Panc1 (cell line): Measurements from ENCODE around the gene HLA-A. TPM values are rescaled to one million over a fixed set of nuclear protein-coding genes. Genes with fewer than 3 reads are reported as not detected.
A peak's percentile ranks its signal among the peaks of the same experiment; 100 is the strongest.

ENCODE experiments used
- ATAC-seq: fragments of 200-7000 bp; cut with Tn5 transposase; 2 replicates; pipeline ENCODE4 v1.9.1; 2020; ENCODE audit warnings: mild to moderate bottlenecking, moderate library complexity
- BruUV-seq: library from RNA; stranded (reverse); fragments of 400-500 nt; replicated peaks from 2 replicates; lab custom pipeline; 2021; lab: Mats Ljungman, UMichigan
- CTCF ChIA-PET: fragments of 300-600 bp; sonication (Branson Sonifier 250); formaldehyde crosslinking; loops from one replicate; lab custom pipeline; 2022; ENCODE audit warnings: antibody characterized with exemption; lab: Charles Lee
- POLR2A ChIA-PET: fragments of 300-600 bp; sonication (Branson Sonifier 250); formaldehyde crosslinking; loops from one replicate; lab custom pipeline; 2022; ENCODE audit warnings: antibody characterized with exemption; lab: Charles Lee
- DNase-seq: peaks from one replicate; pipeline ENCODE4 v3.0.0-alpha.2; 2010; ENCODE audit warnings: low read depth, low spot score
- H3K27ac ChIP-seq: 2 replicates; pipeline ENCODE4 v1.5.1; 2011; ENCODE audit warnings: mild to moderate bottlenecking, low read length, inconsistent platforms
- H3K27me3 ChIP-seq: fragments of 200-500 bp; sonication (Bioruptor generic); 2 replicates; pipeline ENCODE4 v1.6.0; 2014; ENCODE audit warnings: low read length, inconsistent platforms; ENCODE audit not compliant: control insufficient read depth, insufficient read depth
- H3K36me3 ChIP-seq: fragments of 200-500 bp; sonication (Bioruptor generic); 2 replicates; pipeline ENCODE4 v1.5.1; 2014; ENCODE audit warnings: inconsistent platforms, mild to moderate bottlenecking, low read length, moderate library complexity; ENCODE audit not compliant: control insufficient read depth, insufficient read depth
- H3K4me1 ChIP-seq: 2 replicates; pipeline ENCODE4 v1.5.1; 2011; ENCODE audit warnings: inconsistent platforms, mild to moderate bottlenecking, low read length, moderate library complexity; ENCODE audit not compliant: control insufficient read depth, insufficient read depth
- H3K4me3 ChIP-seq, 2 experiments: 2 replicates each; pipeline ENCODE4 v1.5.1; 2011 to 2012; ENCODE audit warnings: low read depth in 2 of 2, low read length in 2 of 2, mild to moderate bottlenecking in 2 of 2, inconsistent platforms in 1 of 2, moderate library complexity in 1 of 2
- H3K9me3 ChIP-seq: fragments of 200-500 bp; sonication (Bioruptor generic); 2 replicates; pipeline ENCODE4 v1.5.1; 2014; ENCODE audit warnings: low read depth, mild to moderate bottlenecking, inconsistent platforms, low read length, moderate library complexity; ENCODE audit not compliant: control insufficient read depth, insufficient read depth
- POLR2AphosphoS5 ChIP-seq: IDR thresholded peaks from 2 replicates; pipeline ENCODE4 v1.6.1; 2012; ENCODE audit warnings: mild to moderate bottlenecking, low read depth, low read length, moderate library complexity
- SIN3A ChIP-seq: IDR thresholded peaks from 2 replicates; pipeline ENCODE4 v1.6.1; 2012; ENCODE audit warnings: low read depth, mild to moderate bottlenecking, low read length, moderate library complexity, borderline replicate concordance; ENCODE audit not compliant: insufficient read depth
- TCF7L2 ChIP-seq: IDR thresholded peaks from 2 replicates; pipeline ENCODE4 v1.6.1; 2011; ENCODE audit warnings: mild to moderate bottlenecking, low read depth, low read length, inconsistent platforms
- in situ Hi-C: cut with HindIII; loops from 2 replicates; pipeline ENCODE4 v1.10.0; 2016; ENCODE audit warnings: low sequenced_read_pairs, low pct_unique_long_range_greater_than_20kb
- intact Hi-C: fragments of 100-400 bp; cut with micrococcal nuclease; formaldehyde crosslinking; loops from one replicate; pipeline ENCODE4 v1.10.0; 2022; ENCODE audit not compliant: unreplicated experiment
- total RNA-seq: library from RNA; stranded (reverse); gene quantifications from one replicate; pipeline ENCODE4 v1.2.1, GENCODE V29; 2021; ENCODE audit not compliant: unreplicated experiment
- TF ChIP-seq, protein P1 (sequence below): fragments of 450-650 bp; IDR thresholded peaks from 2 replicates; pipeline ENCODE4 v1.5.1; 2017; ENCODE audit warnings: mild to moderate bottlenecking
- TF ChIP-seq, protein P2 (sequence below), 2 experiments: IDR thresholded peaks; 2 replicates each; pipeline ENCODE4 v1.6.1; 2011 to 2012; ENCODE audit warnings: low read depth in 2 of 2, control low read depth in 1 of 2, low read length in 1 of 2, mild to moderate bottlenecking in 1 of 2, moderate library complexity in 1 of 2; ENCODE audit not compliant: insufficient read depth in 1 of 2

Gene HLA-A
- total RNA-seq, 1 experiment from 2014 or later: 397 TPM

DNA sequence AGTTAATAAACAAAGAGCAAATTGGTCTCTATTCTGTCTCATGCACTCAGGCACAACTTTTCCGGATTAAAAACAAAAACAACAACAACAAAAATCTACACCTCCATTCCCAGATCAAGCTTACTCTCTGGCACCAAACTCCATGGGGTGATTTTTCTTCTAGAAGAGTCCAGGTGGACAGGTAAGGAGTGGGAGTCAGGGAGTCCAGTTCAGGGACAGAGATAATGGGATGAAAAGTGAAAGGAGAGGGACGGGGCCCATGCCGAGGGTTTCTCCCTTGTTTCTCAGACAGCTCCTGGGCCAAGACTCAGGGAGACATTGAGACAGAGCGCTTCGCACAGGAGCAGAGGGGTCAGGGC lies 437 bp upstream of the HLA-A start:
- in situ Hi-C loops: no loop called here
- POLR2A ChIA-PET: interaction anchor here (0.7 kb wide), 1 partner anchor 926 kb away, joined by 13 read pairs; no protein-coding TSS in a partner anchor

DNA sequence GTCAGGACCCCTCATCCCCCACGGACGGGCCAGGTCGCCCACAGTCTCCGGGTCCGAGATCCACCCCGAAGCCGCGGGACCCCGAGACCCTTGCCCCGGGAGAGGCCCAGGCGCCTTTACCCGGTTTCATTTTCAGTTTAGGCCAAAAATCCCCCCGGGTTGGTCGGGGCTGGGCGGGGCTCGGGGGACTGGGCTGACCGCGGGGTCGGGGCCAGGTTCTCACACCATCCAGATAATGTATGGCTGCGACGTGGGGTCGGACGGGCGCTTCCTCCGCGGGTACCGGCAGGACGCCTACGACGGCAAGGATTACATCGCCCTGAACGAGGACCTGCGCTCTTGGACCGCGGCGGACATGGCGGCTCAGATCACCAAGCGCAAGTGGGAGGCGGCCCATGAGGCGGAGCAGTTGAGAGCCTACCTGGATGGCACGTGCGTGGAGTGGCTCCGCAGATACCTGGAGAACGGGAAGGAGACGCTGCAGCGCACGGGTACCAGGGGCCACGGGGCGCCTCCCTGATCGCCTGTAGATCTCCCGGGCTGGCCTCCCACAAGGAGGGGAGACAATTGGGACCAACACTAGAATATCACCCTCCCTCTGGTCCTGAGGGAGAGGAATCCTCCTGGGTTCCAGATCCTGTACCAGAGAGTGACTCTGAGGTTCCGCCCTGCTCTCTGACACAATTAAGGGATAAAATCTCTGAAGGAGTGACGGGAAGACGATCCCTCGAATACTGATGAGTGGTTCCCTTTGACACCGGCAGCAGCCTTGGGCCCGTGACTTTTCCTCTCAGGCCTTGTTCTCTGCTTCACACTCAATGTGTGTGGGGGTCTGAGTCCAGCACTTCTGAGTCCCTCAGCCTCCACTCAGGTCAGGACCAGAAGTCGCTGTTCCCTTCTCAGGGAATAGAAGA lies 978 bp downstream of the HLA-A start:
- ATAC-seq: peak; percentile 9; the same call in 1 of the 2 replicates
- TF ChIP-seq TCF7L2 (no peak), POLR2AphosphoS5 (no peak), SIN3A (no peak)
- TF ChIP-seq, protein P1, sequence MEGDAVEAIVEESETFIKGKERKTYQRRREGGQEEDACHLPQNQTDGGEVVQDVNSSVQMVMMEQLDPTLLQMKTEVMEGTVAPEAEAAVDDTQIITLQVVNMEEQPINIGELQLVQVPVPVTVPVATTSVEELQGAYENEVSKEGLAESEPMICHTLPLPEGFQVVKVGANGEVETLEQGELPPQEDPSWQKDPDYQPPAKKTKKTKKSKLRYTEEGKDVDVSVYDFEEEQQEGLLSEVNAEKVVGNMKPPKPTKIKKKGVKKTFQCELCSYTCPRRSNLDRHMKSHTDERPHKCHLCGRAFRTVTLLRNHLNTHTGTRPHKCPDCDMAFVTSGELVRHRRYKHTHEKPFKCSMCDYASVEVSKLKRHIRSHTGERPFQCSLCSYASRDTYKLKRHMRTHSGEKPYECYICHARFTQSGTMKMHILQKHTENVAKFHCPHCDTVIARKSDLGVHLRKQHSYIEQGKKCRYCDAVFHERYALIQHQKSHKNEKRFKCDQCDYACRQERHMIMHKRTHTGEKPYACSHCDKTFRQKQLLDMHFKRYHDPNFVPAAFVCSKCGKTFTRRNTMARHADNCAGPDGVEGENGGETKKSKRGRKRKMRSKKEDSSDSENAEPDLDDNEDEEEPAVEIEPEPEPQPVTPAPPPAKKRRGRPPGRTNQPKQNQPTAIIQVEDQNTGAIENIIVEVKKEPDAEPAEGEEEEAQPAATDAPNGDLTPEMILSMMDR: no peak
- TF ChIP-seq, protein P2, sequence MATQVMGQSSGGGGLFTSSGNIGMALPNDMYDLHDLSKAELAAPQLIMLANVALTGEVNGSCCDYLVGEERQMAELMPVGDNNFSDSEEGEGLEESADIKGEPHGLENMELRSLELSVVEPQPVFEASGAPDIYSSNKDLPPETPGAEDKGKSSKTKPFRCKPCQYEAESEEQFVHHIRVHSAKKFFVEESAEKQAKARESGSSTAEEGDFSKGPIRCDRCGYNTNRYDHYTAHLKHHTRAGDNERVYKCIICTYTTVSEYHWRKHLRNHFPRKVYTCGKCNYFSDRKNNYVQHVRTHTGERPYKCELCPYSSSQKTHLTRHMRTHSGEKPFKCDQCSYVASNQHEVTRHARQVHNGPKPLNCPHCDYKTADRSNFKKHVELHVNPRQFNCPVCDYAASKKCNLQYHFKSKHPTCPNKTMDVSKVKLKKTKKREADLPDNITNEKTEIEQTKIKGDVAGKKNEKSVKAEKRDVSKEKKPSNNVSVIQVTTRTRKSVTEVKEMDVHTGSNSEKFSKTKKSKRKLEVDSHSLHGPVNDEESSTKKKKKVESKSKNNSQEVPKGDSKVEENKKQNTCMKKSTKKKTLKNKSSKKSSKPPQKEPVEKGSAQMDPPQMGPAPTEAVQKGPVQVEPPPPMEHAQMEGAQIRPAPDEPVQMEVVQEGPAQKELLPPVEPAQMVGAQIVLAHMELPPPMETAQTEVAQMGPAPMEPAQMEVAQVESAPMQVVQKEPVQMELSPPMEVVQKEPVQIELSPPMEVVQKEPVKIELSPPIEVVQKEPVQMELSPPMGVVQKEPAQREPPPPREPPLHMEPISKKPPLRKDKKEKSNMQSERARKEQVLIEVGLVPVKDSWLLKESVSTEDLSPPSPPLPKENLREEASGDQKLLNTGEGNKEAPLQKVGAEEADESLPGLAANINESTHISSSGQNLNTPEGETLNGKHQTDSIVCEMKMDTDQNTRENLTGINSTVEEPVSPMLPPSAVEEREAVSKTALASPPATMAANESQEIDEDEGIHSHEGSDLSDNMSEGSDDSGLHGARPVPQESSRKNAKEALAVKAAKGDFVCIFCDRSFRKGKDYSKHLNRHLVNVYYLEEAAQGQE (IDR thresholded peaks at IDR 0.05; ENCODE audit: insufficient read depth in 1 of 2, low read depth in 2 of 2, low read length in 1 of 2): no peak
- no TSS peak for BruUV-seq
- no peaks in the 10 kb centered on the region for H3K27me3 ChIP-seq
- ChIA-PET CTCF (no interaction called here), POLR2A (no interaction called here)
- no peaks in the 10 kb centered on the region for H3K36me3 ChIP-seq
- no peaks in the 10 kb centered on the region for H3K9me3 ChIP-seq
- in situ Hi-C loops: no loop called here
- DNase-seq: no peak
- H3K27ac ChIP-seq: peak overlapping the region; percentile 89
- intact Hi-C loops: no loop called here
- peaks cover 4% of the 10 kb centered on the region for H3K4me1 ChIP-seq
- peak overlapping the region; percentile 62 to 78 for H3K4me3 ChIP-seq

More for the DNA sequence above, 437 bp upstream of the HLA-A start:
- H3K4me1 ChIP-seq: peaks cover 4% of the 10 kb centered on the region
- CTCF ChIA-PET: no interaction called here
- TF ChIP-seq POLR2AphosphoS5: no peak
- TF ChIP-seq, protein P1: no peak
- no peak for TF ChIP-seq SIN3A
- TF ChIP-seq, protein P2 (IDR thresholded peaks at IDR 0.05; ENCODE audit: insufficient read depth in 1 of 2, low read depth in 2 of 2, low read length in 1 of 2): no peak
- no peak for TF ChIP-seq TCF7L2
- BruUV-seq: no TSS peak
- intact Hi-C loops: no loop called here
- H3K4me3 ChIP-seq: peak overlapping the region; percentile 62 to 78
- no peaks in the 10 kb centered on the region for H3K27me3 ChIP-seq
- DNase-seq (no peak), ATAC-seq (peak; percentile 57)
- peak overlapping the region; percentile 89 for H3K27ac ChIP-seq
- no peaks in the 10 kb centered on the region for H3K36me3 ChIP-seq
- no peaks in the 10 kb centered on the region for H3K9me3 ChIP-seq
